ENCODE data around the gene RSPH4A. TPM values are rescaled to one million over a fixed set of nuclear protein-coding genes. Genes with fewer than 3 reads are reported as not detected.

Gene RSPH4A
- total and polyA plus RNA-seq, 10 donors = 0.17 to 1.8 (median 0.63) TPM

Other genes with a start within 250 kb of the RSPH4A start
- gene DSE, start 245.5 kb upstream of the RSPH4A start, total RNA-seq = 10 to 100 TPM; 52.9 to 82.3 (median 65.4) TPM
- 1 to 10 TPM; 8.2 to 9.4 (median 9.2) TPM for gene DSE, start 245.5 kb upstream of the RSPH4A start, polyA plus RNA-seq
- 100 to 1,000 TPM in 6 of 7 donors, 10 to 100 TPM in 1; 84.2 to 212 (median 168) TPM for gene CALHM6, start 155.1 kb upstream of the RSPH4A start, total RNA-seq
- gene CALHM6, start 155.1 kb upstream of the RSPH4A start, polyA plus RNA-seq = 100 to 1,000 TPM; 157 to 209 (median 171) TPM
- gene CALHM5, start 104.8 kb upstream of the RSPH4A start, total RNA-seq = 1 to 10 TPM; 1.3 to 2.6 (median 2.3) TPM
- under 1 TPM; 0.24 to 0.67 (median 0.35) TPM for gene CALHM5, start 104.8 kb upstream of the RSPH4A start, polyA plus RNA-seq
- gene TRAPPC3L, start 70.8 kb upstream of the RSPH4A start, total RNA-seq = 1 to 10 TPM; 1.3 to 6.3 (median 3.3) TPM
- gene TRAPPC3L, start 70.8 kb upstream of the RSPH4A start, polyA plus RNA-seq = 1 to 10 TPM in 1 of 3 donors, under 1 TPM in 2; 0.33 to 3.0 (median 0.71) TPM
- not detected for gene CALHM4, start 62.7 kb upstream of the RSPH4A start, total RNA-seq
- gene CALHM4, start 62.7 kb upstream of the RSPH4A start, polyA plus RNA-seq = not detected
- gene RWDD1, start 45.0 kb upstream of the RSPH4A start, total RNA-seq = 10 to 100 TPM; 25.8 to 50.0 (median 30.8) TPM
- 10 to 100 TPM; 45.2 to 57.5 (median 50.5) TPM for gene RWDD1, start 45.0 kb upstream of the RSPH4A start, polyA plus RNA-seq
- 10 to 100 TPM; 12.8 to 17.5 (median 14.6) TPM for gene ZUP1, start 52.3 kb downstream of the RSPH4A start, total RNA-seq
- gene ZUP1, start 52.3 kb downstream of the RSPH4A start, polyA plus RNA-seq = 10 to 100 TPM; 11.6 to 19.6 (median 11.8) TPM
- gene KPNA5, start 64.7 kb downstream of the RSPH4A start, total RNA-seq = 10 to 100 TPM; 11.7 to 29.6 (median 21.4) TPM
- gene KPNA5, start 64.7 kb downstream of the RSPH4A start, polyA plus RNA-seq = 1 to 10 TPM; 3.0 to 4.2 (median 3.9) TPM
- not detected for gene FAM162B, start 149.2 kb downstream of the RSPH4A start, total RNA-seq
- under 1 TPM; 0.20 to 0.67 (median 0.38) TPM for gene FAM162B, start 149.2 kb downstream of the RSPH4A start, polyA plus RNA-seq
- not detected for gene GPRC6A, start 212.6 kb downstream of the RSPH4A start, total RNA-seq
- gene GPRC6A, start 212.6 kb downstream of the RSPH4A start, polyA plus RNA-seq = not detected